Activated T-cell treated with anti-CD3 and anti-CD28 coated beads for 4 hours (primary cell): ENCODE results near the gene INSC.

Experiments
- DNase-seq: peaks from one replicate; pipeline ENCODE4 v3.0.0-alpha.2; 2020

The INSC gene

GRCh38 chr11:15150507-15150906 lies 35.8 kb downstream of the INSC start:
- DNase-seq, result no peak

GRCh38 chr11:15153231-15153630 lies 38.5 kb downstream of the INSC start:
- DNase-seq, result no peak

- no peak for DNase-seq
These were observed 42.5 kb downstream of the INSC start for GRCh38 chr11:15157181-15157580.

- no peak for DNase-seq
These were observed 42.9 kb downstream of the INSC start for GRCh38 chr11:15157606-15158137.

- DNase-seq, result no peak
These were observed 43.8 kb downstream of the INSC start for GRCh38 chr11:15158351-15159015.

GRCh38 chr11:15159085-15159484 lies 44.4 kb downstream of the INSC start:
- no peak for DNase-seq

- DNase-seq, result no peak
These were observed 47.1 kb downstream of the INSC start for GRCh38 chr11:15161790-15162189.

- no peak for DNase-seq
These were observed 48.4 kb downstream of the INSC start for GRCh38 chr11:15163136-15163535.

- no peak for DNase-seq
These were observed 51.5 kb downstream of the INSC start for GRCh38 chr11:15166204-15166603.

GRCh38 chr11:15169815-15170551 lies 55.3 kb downstream of the INSC start:
- DNase-seq, result no peak

- no peak for DNase-seq
These were observed 56.0 kb downstream of the INSC start for GRCh38 chr11:15170698-15171097.

GRCh38 chr11:15171956-15172355 lies 57.2 kb downstream of the INSC start:
- no peak for DNase-seq

- DNase-seq, result no peak
These were observed 61.1 kb downstream of the INSC start for GRCh38 chr11:15175831-15176230.

- no peak for DNase-seq
These were observed 62.0 kb downstream of the INSC start for GRCh38 chr11:15176646-15177163.

GRCh38 chr11:15177491-15177890 lies 62.8 kb downstream of the INSC start:
- DNase-seq, result no peak

GRCh38 chr11:15178214-15178613 lies 63.5 kb downstream of the INSC start:
- no peak for DNase-seq

- DNase-seq, result no peak
These were observed 64.4 kb downstream of the INSC start for GRCh38 chr11:15179167-15179566.

GRCh38 chr11:15180212-15180792 lies 65.6 kb downstream of the INSC start:
- no peak for DNase-seq

GRCh38 chr11:15182372-15182771 lies 67.6 kb downstream of the INSC start:
- DNase-seq, result no peak

- no peak for DNase-seq
These were observed 70.3 kb downstream of the INSC start for GRCh38 chr11:15185021-15185420.

- DNase-seq, result no peak
These were observed 71.4 kb downstream of the INSC start for GRCh38 chr11:15186146-15186545.

GRCh38 chr11:15189189-15189588 lies 74.5 kb downstream of the INSC start:
- DNase-seq, result no peak

GRCh38 chr11:15189641-15190365 lies 75.1 kb downstream of the INSC start:
- DNase-seq, result no peak
